ENCODE data around the gene IGF1. TPM values are rescaled to one million over a fixed set of nuclear protein-coding genes. Genes with fewer than 3 reads are reported as not detected.

IGF1 gene
- total and polyA plus RNA-seq, 7 donors = 7.4 to 27.1 (median 15.6) TPM

DNA sequence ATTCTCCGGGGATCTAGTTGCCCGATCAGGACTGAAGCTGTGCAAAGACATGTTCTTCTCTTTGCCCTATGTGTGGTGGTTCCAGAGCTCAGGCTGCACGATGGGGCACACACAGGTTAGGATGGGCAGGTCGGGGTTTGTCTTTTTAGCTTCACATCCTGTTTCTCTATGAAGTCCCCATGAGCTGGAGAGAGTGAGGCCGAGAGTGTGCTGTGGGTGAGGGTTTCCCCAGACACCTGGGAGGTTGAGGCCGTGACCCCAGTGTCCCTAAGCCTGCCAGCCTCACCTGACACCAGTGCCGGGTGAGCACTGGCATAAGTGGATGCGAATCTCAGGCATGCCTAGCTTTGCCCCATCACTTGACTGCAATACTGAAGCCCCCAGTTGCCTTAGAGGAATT is 32.9 kb upstream of the IGF1 start:
- no peaks in the 10 kb centered on the region for H3K4me1 ChIP-seq
- H3K4me3 ChIP-seq = no peak overlapping the region
- peaks cover 0 to 3% (median 0%) of the 10 kb centered on the region in 4 donors for H3K9me3 ChIP-seq
- WGBS, 2 donors = 68 to 76% methylated on average over 8 of the region's 8 CpGs
- intact Hi-C loops (cut with DNase I) = no loop called here
- H3K27me3 ChIP-seq = no peaks in the 10 kb centered on the region
- TF ChIP-seq EP300 (IDR thresholded peaks at IDR 0.05) (no peak), POLR2AphosphoS5 (IDR thresholded peaks at IDR 0.05) (no peak)
- TF ChIP-seq, protein P1, sequence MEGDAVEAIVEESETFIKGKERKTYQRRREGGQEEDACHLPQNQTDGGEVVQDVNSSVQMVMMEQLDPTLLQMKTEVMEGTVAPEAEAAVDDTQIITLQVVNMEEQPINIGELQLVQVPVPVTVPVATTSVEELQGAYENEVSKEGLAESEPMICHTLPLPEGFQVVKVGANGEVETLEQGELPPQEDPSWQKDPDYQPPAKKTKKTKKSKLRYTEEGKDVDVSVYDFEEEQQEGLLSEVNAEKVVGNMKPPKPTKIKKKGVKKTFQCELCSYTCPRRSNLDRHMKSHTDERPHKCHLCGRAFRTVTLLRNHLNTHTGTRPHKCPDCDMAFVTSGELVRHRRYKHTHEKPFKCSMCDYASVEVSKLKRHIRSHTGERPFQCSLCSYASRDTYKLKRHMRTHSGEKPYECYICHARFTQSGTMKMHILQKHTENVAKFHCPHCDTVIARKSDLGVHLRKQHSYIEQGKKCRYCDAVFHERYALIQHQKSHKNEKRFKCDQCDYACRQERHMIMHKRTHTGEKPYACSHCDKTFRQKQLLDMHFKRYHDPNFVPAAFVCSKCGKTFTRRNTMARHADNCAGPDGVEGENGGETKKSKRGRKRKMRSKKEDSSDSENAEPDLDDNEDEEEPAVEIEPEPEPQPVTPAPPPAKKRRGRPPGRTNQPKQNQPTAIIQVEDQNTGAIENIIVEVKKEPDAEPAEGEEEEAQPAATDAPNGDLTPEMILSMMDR (IDR thresholded peaks at IDR 0.05) = no peak
- no peak overlapping the region for H3K27ac ChIP-seq
- no peaks in the 10 kb centered on the region for H3K36me3 ChIP-seq
- DNase-seq = no peak

DNA sequence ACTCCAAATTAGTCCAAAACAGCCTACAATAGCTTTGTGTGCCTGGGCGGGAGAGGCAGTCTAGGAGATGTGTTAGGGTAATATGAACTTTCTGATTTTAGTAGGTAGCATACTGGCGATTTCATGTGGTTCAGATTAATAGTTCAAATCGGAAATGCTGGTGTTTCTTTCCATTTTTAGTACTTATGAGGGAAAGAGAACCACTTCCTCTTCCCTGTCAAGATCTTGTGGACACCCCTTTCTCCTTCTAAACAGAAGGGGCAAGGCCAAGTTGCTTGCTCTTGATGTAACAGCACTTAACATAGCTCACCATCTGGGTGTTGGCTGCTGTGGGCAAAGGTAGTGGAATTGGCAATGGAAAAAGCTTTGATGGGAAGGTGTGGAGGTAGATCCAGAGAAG is 32.2 kb upstream of the IGF1 start:
- Histone ChIP-seq H3K27ac (no peak overlapping the region), H3K9me3 (peaks cover 0 to 3% (median 0%) of the 10 kb centered on the region in 4 donors), H3K27me3 (no peaks in the 10 kb centered on the region), H3K36me3 (no peaks in the 10 kb centered on the region), H3K4me1 (no peaks in the 10 kb centered on the region), H3K4me3 (no peak overlapping the region)
- TF ChIP-seq POLR2AphosphoS5 (IDR thresholded peaks at IDR 0.05) = no peak
- TF ChIP-seq, protein P1 (IDR thresholded peaks at IDR 0.05) = no peak
- 53 to 75% methylated on average over 3 of the region's 3 CpGs for WGBS, 2 donors
- no peak for DNase-seq
- intact Hi-C loops (cut with DNase I) = no loop called here

DNA sequence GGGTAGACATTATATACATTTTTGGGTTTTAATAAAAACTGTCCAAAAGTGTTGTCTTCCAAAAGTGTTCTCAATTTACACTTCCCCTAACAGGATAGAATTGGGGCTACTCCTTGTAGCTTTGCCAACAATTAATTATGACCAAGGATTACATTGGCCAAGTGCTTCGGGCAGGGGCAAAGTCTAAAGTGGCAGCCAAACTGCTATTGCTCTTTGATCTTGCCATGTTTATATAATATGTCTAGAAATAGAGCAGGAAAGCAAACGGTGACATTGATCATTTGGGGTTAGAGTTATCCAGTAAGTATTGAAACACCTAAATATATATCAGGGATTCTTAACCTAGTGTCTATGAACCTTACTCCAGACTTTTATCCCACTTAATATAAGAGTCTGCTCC is 31.2 kb upstream of the IGF1 start:
- no peak for DNase-seq
- TF ChIP-seq POLR2A (IDR thresholded peaks at IDR 0.05) (no peak), EP300 (IDR thresholded peaks at IDR 0.05) (no peak), POLR2AphosphoS5 (IDR thresholded peaks at IDR 0.05) (no peak)
- TF ChIP-seq, protein P1 (IDR thresholded peaks at IDR 0.05) = no peak
- Histone ChIP-seq H3K27me3 (no peaks in the 10 kb centered on the region), H3K4me3 (no peak overlapping the region), H3K4me1 (no peaks in the 10 kb centered on the region), H3K27ac (no peak overlapping the region), H3K36me3 (no peaks in the 10 kb centered on the region), H3K9me3 (peaks cover 0 to 3% (median 0%) of the 10 kb centered on the region in 4 donors)
- intact Hi-C loops (cut with DNase I) = no loop called here
- 15 to 58% methylated on average over 2 of the region's 2 CpGs for WGBS, 2 donors

DNA sequence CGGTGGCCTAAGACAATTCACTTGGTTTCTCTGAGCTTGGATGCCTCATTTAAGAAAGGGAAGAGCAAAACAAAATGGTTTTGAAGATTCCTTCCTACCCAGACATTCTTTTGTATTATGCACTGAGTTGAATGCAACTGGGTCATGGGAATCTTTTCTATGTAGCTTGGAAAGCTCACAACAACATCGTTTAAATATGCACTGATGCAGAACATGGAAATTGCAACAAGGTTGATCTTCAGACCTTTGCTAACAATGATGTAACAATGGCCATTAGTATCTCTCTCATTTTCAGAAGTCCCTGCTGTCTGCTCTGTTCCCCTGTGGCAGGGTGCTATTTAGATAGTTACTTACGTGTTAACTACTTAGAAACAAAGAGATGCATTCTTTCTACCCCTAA is 30.1 kb upstream of the IGF1 start:
- H3K4me3 ChIP-seq = no peak overlapping the region
- WGBS, 2 donors = 38 to 49% methylated on average over 3 of the region's 3 CpGs
- no peaks in the 10 kb centered on the region for H3K4me1 ChIP-seq
- H3K27me3 ChIP-seq = no peaks in the 10 kb centered on the region
- H3K36me3 ChIP-seq = no peaks in the 10 kb centered on the region
- no peak for DNase-seq
- H3K27ac ChIP-seq = no peak overlapping the region
- intact Hi-C loops (cut with DNase I) = no loop called here
- no peak for TF ChIP-seq POLR2AphosphoS5 (IDR thresholded peaks at IDR 0.05)
- no peak for TF ChIP-seq EP300 (IDR thresholded peaks at IDR 0.05)
- TF ChIP-seq, protein P1 (IDR thresholded peaks at IDR 0.05) = no peak
- no peak for TF ChIP-seq POLR2A (IDR thresholded peaks at IDR 0.05)
- H3K9me3 ChIP-seq = peaks cover 0 to 3% (median 0%) of the 10 kb centered on the region in 4 donors

DNA sequence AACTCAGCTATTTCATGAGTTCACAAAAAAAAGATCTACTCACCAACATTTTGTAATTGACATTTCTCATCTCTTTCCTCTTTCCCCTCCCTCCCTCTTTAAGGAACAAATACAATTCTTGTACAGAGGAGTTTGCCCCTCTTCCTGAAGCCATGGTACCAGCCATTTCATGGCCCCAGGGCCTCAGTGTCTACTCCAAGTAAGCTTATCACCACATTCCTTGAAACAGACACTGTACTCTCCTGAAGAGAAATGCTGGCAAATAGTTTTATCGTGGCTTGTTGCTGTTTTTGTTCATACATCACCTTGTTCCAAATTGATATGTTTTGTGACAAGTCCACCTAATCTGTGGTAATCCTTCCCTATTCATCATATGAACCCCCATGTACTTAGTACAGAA is 29.7 kb upstream of the IGF1 start:
- no peaks in the 10 kb centered on the region for H3K36me3 ChIP-seq
- H3K9me3 ChIP-seq = peaks cover 0 to 3% (median 0%) of the 10 kb centered on the region in 4 donors
- no peak for TF ChIP-seq POLR2A (IDR thresholded peaks at IDR 0.05)
- no peak for TF ChIP-seq EP300 (IDR thresholded peaks at IDR 0.05)
- no peak for TF ChIP-seq POLR2AphosphoS5 (IDR thresholded peaks at IDR 0.05)
- TF ChIP-seq, protein P1 (IDR thresholded peaks at IDR 0.05) = no peak
- no peak for DNase-seq
- intact Hi-C loops (cut with DNase I) = no loop called here
- no peaks in the 10 kb centered on the region for H3K27me3 ChIP-seq
- no peak overlapping the region for H3K4me3 ChIP-seq
- no peaks in the 10 kb centered on the region for H3K4me1 ChIP-seq
- H3K27ac ChIP-seq = no peak overlapping the region
- WGBS, 2 donors = 89 to 90% methylated on average over 1 of the region's 1 CpG
